Measurements from ENCODE around the gene MYL5.
A peak's percentile ranks its signal among the peaks of the same experiment; 100 is the strongest.
"Not testable (repeated sequence)": the region's sequence is repeated elsewhere in the genome, so short reads cannot be mapped to it uniquely, and the experiment has no call there.

MYL5 gene

GRCh38 chr4:688854-689681 lies 14.7 kb downstream of the MYL5 start, which contains the start of gene SLC49A3:
Gene SLC49A3, minus strand, starts transcription at chr4:689151. Its CDS starts 24 bp downstream, at chr4:689127.
- TF ChIP-seq EZH2 (IDR thresholded peaks at IDR 0.05) = no peak
- TF ChIP-seq FOXP2 (optimal IDR thresholded peaks at IDR 0.05; ENCODE audit: control extremely low read depth, extremely low read length, insufficient read depth) = no peak
- no peak for TF ChIP-seq POLR2AphosphoS5 (IDR thresholded peaks at IDR 0.05; ENCODE audit: borderline replicate concordance, low read depth, low read length)
- Histone ChIP-seq H3K36me3 (ENCODE audit: insufficient read depth, low read length) (no peaks in the 10 kb centered on the region), H3K9me3 (ENCODE audit: low read depth, low read length) (no peaks in the 10 kb centered on the region), H3K27ac (no peak within 1 kb of the TSS), H3K9ac (ENCODE audit: insufficient read length) (no peak within 1 kb of the TSS), H3K4me3 (no peak within 1 kb of the TSS)
- no peak for DNase-seq (ENCODE audit: low read depth, low spot score)

GRCh38 chr4:689723-690122 lies 15.4 kb downstream of the MYL5 start:
- no peak overlapping the region for H3K4me3 ChIP-seq
- H3K9ac ChIP-seq (ENCODE audit: insufficient read length) = no peak overlapping the region
- no peak overlapping the region for H3K27ac ChIP-seq
- no peak for DNase-seq (ENCODE audit: low read depth, low spot score)
- H3K36me3 ChIP-seq (ENCODE audit: insufficient read depth, low read length) = no peaks in the 10 kb centered on the region
- H3K9me3 ChIP-seq (ENCODE audit: low read depth, low read length) = no peaks in the 10 kb centered on the region
- TF ChIP-seq POLR2AphosphoS5 (IDR thresholded peaks at IDR 0.05; ENCODE audit: borderline replicate concordance, low read depth, low read length) = no peak
- no peak for TF ChIP-seq FOXP2 (optimal IDR thresholded peaks at IDR 0.05; ENCODE audit: control extremely low read depth, extremely low read length, insufficient read depth)
- no peak for TF ChIP-seq EZH2 (IDR thresholded peaks at IDR 0.05)

- H3K4me3 ChIP-seq = no peak overlapping the region
- no peak overlapping the region for H3K27ac ChIP-seq
- H3K36me3 ChIP-seq (ENCODE audit: insufficient read depth, low read length) = no peaks in the 10 kb centered on the region
- H3K9ac ChIP-seq (ENCODE audit: insufficient read length) = no peak overlapping the region
- H3K9me3 ChIP-seq (ENCODE audit: low read depth, low read length) = no peaks in the 10 kb centered on the region
- no peak for TF ChIP-seq EZH2 (IDR thresholded peaks at IDR 0.05)
- TF ChIP-seq FOXP2 (optimal IDR thresholded peaks at IDR 0.05; ENCODE audit: control extremely low read depth, extremely low read length, insufficient read depth) = no peak
- TF ChIP-seq POLR2AphosphoS5 (IDR thresholded peaks at IDR 0.05; ENCODE audit: borderline replicate concordance, low read depth, low read length) = no peak
- DNase-seq (ENCODE audit: low read depth, low spot score) = no peak
These were observed 18.6 kb downstream of the MYL5 start for GRCh38 chr4:692771-693554.

- not testable (repeated sequence) for H3K9me3 ChIP-seq (ENCODE audit: low read depth, low read length); H3K27ac ChIP-seq; DNase-seq (ENCODE audit: low read depth, low spot score); H3K9ac ChIP-seq (ENCODE audit: insufficient read length); H3K36me3 ChIP-seq (ENCODE audit: insufficient read depth, low read length); H3K4me3 ChIP-seq
These were observed 20.1 kb downstream of the MYL5 start for GRCh38 chr4:694341-694940.

- TF ChIP-seq POLR2AphosphoS5 (IDR thresholded peaks at IDR 0.05; ENCODE audit: borderline replicate concordance, low read depth, low read length) (no peak), EZH2 (IDR thresholded peaks at IDR 0.05) (no peak), FOXP2 (optimal IDR thresholded peaks at IDR 0.05; ENCODE audit: control extremely low read depth, extremely low read length, insufficient read depth) (no peak)
- peak overlapping the region; percentile 20 for H3K9ac ChIP-seq (ENCODE audit: insufficient read length)
- H3K27ac ChIP-seq = 0 out of 2 replicates have a peak overlapping the region, but pooled peaks have one; percentile 46
- H3K36me3 ChIP-seq (ENCODE audit: insufficient read depth, low read length) = no peaks in the 10 kb centered on the region
- peak overlapping the region; percentile 53 for H3K4me3 ChIP-seq
- H3K9me3 ChIP-seq (ENCODE audit: low read depth, low read length) = no peaks in the 10 kb centered on the region
- DNase-seq (ENCODE audit: low read depth, low spot score) = no peak
These were observed 25.7 kb downstream of the MYL5 start for GRCh38 chr4:699816-700580.

GRCh38 chr4:700587-701264 lies 26.4 kb downstream of the MYL5 start:
- no peak overlapping the region for H3K4me3 ChIP-seq
- H3K36me3 ChIP-seq (ENCODE audit: insufficient read depth, low read length) = no peaks in the 10 kb centered on the region
- TF ChIP-seq POLR2AphosphoS5 (IDR thresholded peaks at IDR 0.05; ENCODE audit: borderline replicate concordance, low read depth, low read length) = no peak
- H3K27ac ChIP-seq = no peak overlapping the region
- no peak for DNase-seq (ENCODE audit: low read depth, low spot score)
- no peaks in the 10 kb centered on the region for H3K9me3 ChIP-seq (ENCODE audit: low read depth, low read length)
- no peak overlapping the region for H3K9ac ChIP-seq (ENCODE audit: insufficient read length)

DNA sequence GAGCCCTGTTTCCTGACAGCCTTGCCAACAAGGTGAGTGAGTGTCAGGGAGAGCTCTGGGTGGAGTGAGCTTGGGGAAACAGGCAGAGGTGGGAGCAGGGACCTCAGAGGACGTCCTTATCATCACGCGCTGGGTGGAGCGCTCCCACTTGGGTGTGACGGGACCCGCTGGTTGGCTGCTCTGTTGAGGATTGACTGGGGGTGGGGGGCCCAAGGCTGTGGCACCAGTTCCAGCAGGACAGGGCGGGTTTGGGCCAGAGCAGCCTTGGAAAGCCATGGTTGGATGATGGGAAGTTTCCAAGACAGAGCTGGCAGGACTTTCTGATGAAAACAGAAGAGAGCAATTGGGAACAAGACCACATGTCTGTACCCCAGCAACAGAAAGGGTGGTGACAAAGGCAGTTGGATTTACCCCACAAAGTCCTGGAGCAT lies 28.3 kb downstream of the MYL5 start:
- no peaks in the 10 kb centered on the region for H3K36me3 ChIP-seq (ENCODE audit: insufficient read depth, low read length)
- TF ChIP-seq FOXP2 (optimal IDR thresholded peaks at IDR 0.05; ENCODE audit: control extremely low read depth, extremely low read length, insufficient read depth) = no peak
- no peak for TF ChIP-seq POLR2AphosphoS5 (IDR thresholded peaks at IDR 0.05; ENCODE audit: borderline replicate concordance, low read depth, low read length)
- no peak for TF ChIP-seq EZH2 (IDR thresholded peaks at IDR 0.05)
- H3K27ac ChIP-seq = no peak overlapping the region
- no peak overlapping the region for H3K9ac ChIP-seq (ENCODE audit: insufficient read length)
- no peak overlapping the region for H3K4me3 ChIP-seq
- H3K9me3 ChIP-seq (ENCODE audit: low read depth, low read length) = no peaks in the 10 kb centered on the region
- DNase-seq (ENCODE audit: low read depth, low spot score) = no peak

All from SK-N-MC (cell line).